OCI-LY3 (cell line): ENCODE measurements around the gene RARG.

Experiments
- EZH2phosphoT487 ChIP-seq: fragments of 200-600 bp; shearing (Covaris generic); IDR thresholded peaks from 2 replicates; pipeline ENCODE4 v1.6.1; 2018; ENCODE audit warnings: antibody characterized with exemption, mixed run types, low read depth
- TF ChIP-seq, protein P1 (sequence below): fragments of 200-600, 300-600 bp; sonication (generic); IDR thresholded peaks from 2 replicates; pipeline ENCODE4 v1.5.1; 2014; ENCODE audit warnings: antibody characterized with exemption, low read length, low read depth

DNA sequence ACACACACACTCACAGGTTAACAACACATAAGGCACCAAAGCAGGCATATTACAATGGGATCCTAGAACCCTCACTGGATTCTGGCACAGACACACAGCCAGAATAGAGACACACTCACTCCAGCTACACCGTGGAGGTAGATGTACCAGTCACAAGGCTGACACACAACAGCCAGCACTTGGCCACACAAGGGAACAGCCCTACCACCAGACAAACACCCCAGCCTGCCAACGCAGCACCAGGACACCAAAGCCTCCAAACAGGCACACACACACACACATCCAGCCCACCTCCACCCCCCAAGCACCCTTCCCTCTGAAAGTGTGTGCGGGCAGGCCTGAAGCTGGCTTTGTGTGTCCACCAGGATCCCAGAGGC lies 14.1 kb downstream of the RARG start:
- TF ChIP-seq, protein P1, sequence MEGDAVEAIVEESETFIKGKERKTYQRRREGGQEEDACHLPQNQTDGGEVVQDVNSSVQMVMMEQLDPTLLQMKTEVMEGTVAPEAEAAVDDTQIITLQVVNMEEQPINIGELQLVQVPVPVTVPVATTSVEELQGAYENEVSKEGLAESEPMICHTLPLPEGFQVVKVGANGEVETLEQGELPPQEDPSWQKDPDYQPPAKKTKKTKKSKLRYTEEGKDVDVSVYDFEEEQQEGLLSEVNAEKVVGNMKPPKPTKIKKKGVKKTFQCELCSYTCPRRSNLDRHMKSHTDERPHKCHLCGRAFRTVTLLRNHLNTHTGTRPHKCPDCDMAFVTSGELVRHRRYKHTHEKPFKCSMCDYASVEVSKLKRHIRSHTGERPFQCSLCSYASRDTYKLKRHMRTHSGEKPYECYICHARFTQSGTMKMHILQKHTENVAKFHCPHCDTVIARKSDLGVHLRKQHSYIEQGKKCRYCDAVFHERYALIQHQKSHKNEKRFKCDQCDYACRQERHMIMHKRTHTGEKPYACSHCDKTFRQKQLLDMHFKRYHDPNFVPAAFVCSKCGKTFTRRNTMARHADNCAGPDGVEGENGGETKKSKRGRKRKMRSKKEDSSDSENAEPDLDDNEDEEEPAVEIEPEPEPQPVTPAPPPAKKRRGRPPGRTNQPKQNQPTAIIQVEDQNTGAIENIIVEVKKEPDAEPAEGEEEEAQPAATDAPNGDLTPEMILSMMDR, result no peak
- no peak for TF ChIP-seq EZH2phosphoT487
